Ectodermal cell (in vitro differentiated cells): Measurements from ENCODE around the gene PSMD9.

Experiments
- H3K27ac ChIP-seq: 2 replicates; pipeline ENCODE4 v1.7.0; 2013; ENCODE audit warnings: mild to moderate bottlenecking, low read depth, low read length; ENCODE audit not compliant: insufficient read depth, poor library complexity, severe bottlenecking
- H3K27me3 ChIP-seq: 2 replicates; pipeline ENCODE4 v1.7.0; 2013; ENCODE audit warnings: mild to moderate bottlenecking, low read length; ENCODE audit not compliant: insufficient read depth, control insufficient read depth, poor library complexity, severe bottlenecking
- H3K36me3 ChIP-seq: one replicate; pipeline ENCODE4 v1.7.0; 2013; ENCODE audit warnings: low read length; ENCODE audit not compliant: control insufficient read depth, insufficient read depth
- H3K4me1 ChIP-seq: one replicate; pipeline ENCODE4 v1.7.0; 2013; ENCODE audit warnings: low read length; ENCODE audit not compliant: control insufficient read depth, insufficient read depth
- H3K4me3 ChIP-seq: 2 replicates; pipeline ENCODE4 v1.7.0; 2013; ENCODE audit warnings: low read depth, low read length, control low read depth; ENCODE audit not compliant: insufficient read depth
- H3K9me3 ChIP-seq: 2 replicates; pipeline ENCODE4 v1.7.0; 2013; ENCODE audit warnings: mild to moderate bottlenecking, low read length, moderate library complexity; ENCODE audit not compliant: control insufficient read depth
- WGBS, 2 experiments: methylation state at CpG; one replicate each; pipeline ENCODE4 v1.1.7; 2013; ENCODE audit warnings: missing lambda C conversion rate in 2 of 2; 5-methylcytosine and 5-hydroxymethylcytosine counted together

The PSMD9 gene

DNA sequence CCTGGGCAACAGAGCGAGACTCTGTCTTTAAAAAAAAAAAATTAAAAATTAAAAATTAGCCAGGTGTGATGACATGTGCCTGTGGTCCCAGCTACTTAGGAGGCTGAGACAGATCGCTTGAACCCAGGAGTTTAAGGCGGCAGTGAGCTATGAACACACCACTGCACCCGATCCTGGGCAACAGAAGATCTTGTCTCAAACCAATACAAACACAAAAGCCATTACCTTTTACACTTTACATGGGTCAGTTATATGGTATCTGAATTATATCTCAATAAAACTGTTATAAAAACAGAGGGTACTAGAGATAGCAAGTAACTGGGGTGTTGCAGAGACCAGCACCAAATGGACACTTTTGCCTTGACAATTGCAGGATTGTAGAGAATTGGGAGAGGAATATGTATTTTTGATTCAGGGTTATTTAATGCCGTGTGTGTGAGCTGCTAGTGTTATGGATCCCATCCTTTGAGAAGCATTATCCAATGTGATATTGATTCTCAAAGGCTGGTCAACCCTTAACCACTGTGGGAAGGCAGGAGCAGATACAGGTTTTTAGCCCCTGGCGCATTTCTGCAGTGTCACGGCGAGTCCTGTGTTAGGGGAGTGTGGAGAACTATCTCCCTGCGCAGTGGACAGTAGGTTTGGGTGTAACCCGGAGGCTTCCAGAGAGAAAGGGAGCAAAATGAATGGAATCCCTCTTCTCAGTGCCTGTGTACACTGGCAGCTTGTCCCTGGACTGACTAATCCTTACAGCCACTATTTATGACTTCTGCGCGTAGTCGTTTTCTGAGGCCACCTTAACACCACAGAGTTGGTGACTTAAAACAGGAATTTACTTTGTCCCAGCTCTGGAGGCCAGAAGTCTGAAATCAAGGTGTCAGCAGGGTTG is 4.3 kb downstream of the PSMD9 start:
- Histone ChIP-seq H3K9me3 (no peaks in the 10 kb centered on the region), H3K27me3 (no peaks in the 10 kb centered on the region), H3K36me3 (peaks cover 4% of the 10 kb centered on the region), H3K4me3 (no peak overlapping the region), H3K4me1 (no peaks in the 10 kb centered on the region), H3K27ac (no peak overlapping the region)
- 93 to 95% methylated on average over 13 of the region's 13 CpGs for WGBS, 2 experiments

DNA sequence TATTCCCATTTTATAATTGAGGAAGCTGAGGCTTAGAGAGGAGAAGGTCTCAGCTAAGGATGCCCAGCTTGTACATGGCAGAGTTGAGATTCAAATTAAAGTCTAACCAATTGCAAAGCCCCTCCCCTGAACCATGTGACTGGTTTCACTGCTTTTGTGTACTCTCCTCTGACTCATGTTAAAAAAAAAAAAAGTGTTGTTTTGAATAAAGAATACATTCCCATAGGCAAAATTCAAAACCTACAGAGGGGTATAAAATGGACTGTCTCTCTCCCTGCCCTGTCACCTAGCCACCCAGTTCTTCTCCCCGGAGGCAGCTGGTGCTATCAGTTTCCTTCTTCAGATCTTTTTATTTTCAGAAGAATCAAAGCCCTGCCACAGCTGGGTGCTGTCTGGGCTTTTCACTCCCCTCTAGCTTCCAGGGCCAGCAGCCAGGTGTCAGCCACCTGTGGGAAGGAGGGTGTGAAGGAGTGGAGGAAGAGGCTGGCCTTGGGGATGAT is 5.4 kb downstream of the PSMD9 start:
- H3K27me3 ChIP-seq: no peaks in the 10 kb centered on the region
- H3K4me1 ChIP-seq: no peaks in the 10 kb centered on the region
- no peaks in the 10 kb centered on the region for H3K9me3 ChIP-seq
- peaks cover 4% of the 10 kb centered on the region for H3K36me3 ChIP-seq
- H3K4me3 ChIP-seq: no peak overlapping the region
- 79 to 85% methylated on average over 1 of the region's 1 CpG for WGBS, 2 experiments
- H3K27ac ChIP-seq: no peak overlapping the region

DNA sequence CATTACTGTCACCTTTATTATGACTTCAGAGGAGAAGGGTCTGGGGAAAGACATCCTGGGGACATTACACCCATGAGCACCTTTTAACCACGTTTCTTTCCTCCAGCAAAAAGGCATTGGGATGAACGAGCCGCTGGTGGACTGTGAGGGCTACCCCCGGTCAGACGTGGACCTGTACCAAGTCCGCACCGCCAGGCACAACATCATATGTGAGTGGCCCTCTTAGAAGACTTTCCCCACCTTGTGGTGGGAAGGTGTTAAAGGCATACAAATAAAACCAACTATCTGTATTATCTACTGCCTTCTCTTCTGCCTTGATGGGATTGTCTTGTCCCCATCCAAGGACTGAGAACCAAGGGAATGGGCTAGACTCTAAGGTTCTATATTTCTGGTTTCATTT is 6.0 kb downstream of the PSMD9 start:
- Histone ChIP-seq H3K9me3 (no peaks in the 10 kb centered on the region), H3K4me1 (no peaks in the 10 kb centered on the region), H3K36me3 (peaks cover 4% of the 10 kb centered on the region), H3K27me3 (no peaks in the 10 kb centered on the region), H3K4me3 (no peak overlapping the region), H3K27ac (no peak overlapping the region)
- WGBS, 2 experiments: 83 to 88% methylated on average over 7 of the region's 7 CpGs

DNA sequence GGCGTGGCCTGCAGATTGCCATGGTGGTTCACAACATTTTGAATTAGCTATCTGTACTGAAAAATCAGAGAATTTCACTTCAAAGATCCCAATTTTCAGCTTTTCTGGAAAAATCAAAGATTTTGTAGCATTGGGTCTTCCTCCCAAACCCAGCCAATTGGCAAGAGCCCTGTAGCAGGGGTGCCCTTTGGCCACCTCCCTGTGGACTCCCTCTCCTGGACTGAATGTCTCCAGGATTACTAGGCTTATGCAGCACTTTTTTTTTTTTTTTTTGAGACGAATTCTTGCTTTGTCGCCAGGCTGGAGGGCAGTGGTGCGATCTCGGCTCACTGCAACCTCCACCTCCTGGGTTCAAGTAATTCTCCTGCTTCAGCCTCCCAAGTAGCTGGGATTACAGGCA is 9.7 kb downstream of the PSMD9 start:
- 92 to 95% methylated on average over 5 of the region's 5 CpGs for WGBS, 2 experiments
- Histone ChIP-seq H3K9me3 (no peaks in the 10 kb centered on the region), H3K4me3 (no peak overlapping the region), H3K36me3 (peaks cover 19% of the 10 kb centered on the region), H3K4me1 (no peaks in the 10 kb centered on the region), H3K27ac (no peak overlapping the region), H3K27me3 (no peaks in the 10 kb centered on the region)

DNA sequence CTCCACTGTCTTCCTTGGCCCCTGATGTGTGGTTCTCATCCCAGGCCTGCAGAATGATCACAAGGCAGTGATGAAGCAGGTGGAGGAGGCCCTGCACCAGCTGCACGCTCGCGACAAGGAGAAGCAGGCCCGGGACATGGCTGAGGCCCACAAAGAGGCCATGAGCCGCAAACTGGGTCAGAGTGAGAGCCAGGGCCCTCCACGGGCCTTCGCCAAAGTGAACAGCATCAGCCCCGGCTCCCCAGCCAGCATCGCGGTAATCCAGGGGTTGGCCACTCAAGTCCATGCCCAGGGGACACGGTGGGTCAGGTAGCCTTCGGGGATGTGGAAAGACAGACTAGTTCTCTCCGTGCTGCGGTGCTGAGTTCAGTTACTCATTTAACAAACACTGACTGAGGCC is 11.0 kb downstream of the PSMD9 start:
- peaks cover 26% of the 10 kb centered on the region for H3K36me3 ChIP-seq
- H3K4me3 ChIP-seq: no peak overlapping the region
- no peaks in the 10 kb centered on the region for H3K4me1 ChIP-seq
- H3K27me3 ChIP-seq: no peaks in the 10 kb centered on the region
- no peak overlapping the region for H3K27ac ChIP-seq
- H3K9me3 ChIP-seq: no peaks in the 10 kb centered on the region
- 97% methylated on average over 14 of the region's 14 CpGs for WGBS, 2 experiments

DNA sequence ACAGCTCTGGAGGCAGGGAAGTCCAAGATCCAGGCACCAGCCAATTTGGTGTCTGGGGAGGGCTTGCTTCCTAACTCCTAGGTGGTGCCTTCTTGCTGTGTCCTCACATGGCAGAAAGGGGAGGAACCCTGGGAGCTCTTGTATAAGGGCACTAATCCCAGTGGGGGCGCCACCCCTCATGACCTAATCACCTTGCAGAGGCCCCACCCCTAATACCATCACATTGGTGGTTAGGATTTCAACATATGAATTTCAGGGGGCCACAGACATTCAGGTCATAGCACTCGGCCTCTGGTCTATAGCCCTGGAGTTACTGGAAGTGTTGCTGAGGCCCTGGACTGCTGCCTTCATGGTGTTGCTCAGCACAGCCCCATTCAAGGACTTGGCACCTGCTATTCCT is 14.6 kb downstream of the PSMD9 start:
- Histone ChIP-seq H3K36me3 (peaks cover 29% of the 10 kb centered on the region), H3K9me3 (no peaks in the 10 kb centered on the region), H3K27me3 (no peaks in the 10 kb centered on the region), H3K4me1 (no peaks in the 10 kb centered on the region), H3K4me3 (no peak overlapping the region), H3K27ac (no peak overlapping the region)
- WGBS, 2 experiments: 90% methylated on average over 2 of the region's 2 CpGs

DNA sequence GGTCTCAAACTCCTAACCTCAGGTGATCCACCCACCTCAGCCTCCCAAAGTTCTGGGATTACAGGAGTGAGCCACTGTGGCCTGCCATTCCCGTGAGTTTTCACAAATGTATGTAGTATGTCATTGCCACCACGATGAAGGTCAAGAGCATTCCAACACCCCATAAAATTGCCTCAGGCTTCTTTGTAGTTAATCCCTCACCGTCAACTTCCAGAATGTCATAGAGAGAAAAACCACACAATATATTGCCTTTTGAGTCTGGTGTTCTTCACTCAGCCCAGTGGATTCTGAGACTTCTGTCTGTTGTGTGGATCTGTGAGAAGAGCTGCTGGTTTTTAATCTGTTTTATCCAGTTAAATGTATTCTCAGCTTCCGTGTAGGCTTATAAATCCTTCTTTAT is 17.2 kb downstream of the PSMD9 start:
- H3K27ac ChIP-seq: no peak overlapping the region
- no peaks in the 10 kb centered on the region for H3K27me3 ChIP-seq
- 92 to 93% methylated on average over 4 of the region's 4 CpGs for WGBS, 2 experiments
- peaks cover 25% of the 10 kb centered on the region for H3K36me3 ChIP-seq
- H3K9me3 ChIP-seq: no peaks in the 10 kb centered on the region
- no peak overlapping the region for H3K4me3 ChIP-seq
- H3K4me1 ChIP-seq: no peaks in the 10 kb centered on the region

DNA sequence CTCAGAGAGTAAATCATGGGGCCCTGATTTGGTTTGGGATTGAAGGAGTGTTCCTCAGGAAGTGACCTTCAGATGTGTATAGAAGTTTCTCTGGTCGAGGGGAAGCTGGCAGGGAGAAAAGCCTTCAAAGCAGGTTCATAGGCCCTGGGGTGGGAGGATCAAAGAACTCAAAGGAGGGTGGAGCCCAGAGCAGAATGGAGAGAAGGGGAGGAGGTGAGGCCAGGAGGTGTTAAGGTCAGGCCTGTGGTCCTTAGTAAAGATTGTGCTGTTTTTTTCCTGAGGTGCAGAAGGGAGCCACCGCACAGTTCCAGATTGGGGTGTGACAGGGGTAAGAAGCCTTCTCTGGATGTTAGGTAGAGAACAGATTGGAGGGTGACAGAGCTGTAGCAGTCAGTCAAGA is 20.1 kb downstream of the PSMD9 start:
- H3K4me3 ChIP-seq: no peak overlapping the region
- H3K4me1 ChIP-seq: no peaks in the 10 kb centered on the region
- 81 to 90% methylated on average over 2 of the region's 2 CpGs for WGBS, 2 experiments
- H3K27me3 ChIP-seq: no peaks in the 10 kb centered on the region
- no peak overlapping the region for H3K27ac ChIP-seq
- H3K9me3 ChIP-seq: no peaks in the 10 kb centered on the region
- H3K36me3 ChIP-seq: peaks cover 11% of the 10 kb centered on the region

DNA sequence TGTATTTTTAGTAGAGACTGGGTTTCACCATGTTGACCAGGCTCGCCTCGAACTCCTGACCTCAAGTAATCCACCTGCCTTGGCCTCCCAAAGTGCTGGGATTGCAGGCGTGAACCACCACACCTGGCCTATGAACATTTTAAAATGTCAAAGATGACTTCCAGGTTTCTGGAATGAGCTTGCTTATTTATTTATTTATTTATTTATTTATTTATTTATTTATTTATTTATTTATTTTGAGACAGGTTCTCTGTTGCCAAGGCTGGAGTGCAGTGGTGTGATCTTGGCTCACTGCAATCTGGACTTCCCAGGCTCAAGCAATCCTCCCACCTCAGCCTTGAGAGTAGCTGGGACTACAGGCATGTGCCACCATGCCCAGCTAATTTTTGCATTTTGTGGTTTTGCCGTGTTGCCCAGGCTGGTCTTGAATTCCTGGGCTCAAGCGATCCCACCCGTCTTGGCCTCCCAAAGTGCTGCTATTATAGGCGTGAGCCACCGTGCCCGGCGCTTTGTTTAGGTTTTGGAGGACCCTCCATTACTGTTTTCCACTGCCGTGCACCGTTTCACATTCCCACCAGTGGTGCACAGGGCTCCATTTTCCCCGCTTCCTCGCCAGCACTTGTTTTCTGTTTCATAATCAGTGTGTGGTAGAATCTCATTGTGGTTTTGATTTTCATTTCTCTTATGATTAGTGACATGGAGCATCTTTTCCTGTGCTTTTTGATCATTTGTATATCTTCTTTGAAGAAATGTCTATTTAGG is 23.4 kb downstream of the PSMD9 start:
- Histone ChIP-seq H3K27me3 (no peaks in the 10 kb centered on the region), H3K36me3 (peaks cover 2% of the 10 kb centered on the region), H3K27ac (no peak overlapping the region), H3K4me3 (no peak overlapping the region), H3K9me3 (no peaks in the 10 kb centered on the region), H3K4me1 (peaks cover 8% of the 10 kb centered on the region)
- 92 to 96% methylated on average over 14 of the region's 14 CpGs for WGBS, 2 experiments

DNA sequence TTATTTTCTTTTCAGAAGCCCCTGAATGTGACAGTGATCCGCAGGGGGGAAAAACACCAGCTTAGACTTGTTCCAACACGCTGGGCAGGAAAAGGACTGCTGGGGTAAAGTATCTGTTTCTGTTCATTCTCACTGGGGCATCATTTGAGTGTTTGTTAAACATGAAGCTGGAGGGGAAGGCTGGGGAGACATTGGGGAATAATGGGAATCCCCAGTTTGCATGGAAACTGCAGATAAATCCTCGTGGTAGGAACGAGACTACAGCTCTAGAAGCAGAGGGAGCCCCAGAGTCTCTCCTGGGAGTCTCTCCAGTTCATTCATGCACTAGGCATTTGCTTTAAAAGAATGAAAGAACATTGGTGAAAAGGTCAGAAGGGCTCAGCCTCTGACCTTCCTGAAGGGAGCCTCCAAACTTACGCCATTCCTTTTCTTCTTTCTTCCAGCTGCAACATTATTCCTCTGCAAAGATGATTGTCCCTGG is 27.3 kb downstream of the PSMD9 start:
- Histone ChIP-seq H3K4me1 (peaks cover 11% of the 10 kb centered on the region), H3K36me3 (no peaks in the 10 kb centered on the region), H3K27me3 (no peaks in the 10 kb centered on the region), H3K9me3 (no peaks in the 10 kb centered on the region), H3K4me3 (no peak overlapping the region), H3K27ac (peak overlapping the region; percentile 50)
- 71 to 73% methylated on average over 5 of the region's 5 CpGs for WGBS, 2 experiments
